ENCODE measurements around the gene GREM1.

GREM1 gene

DNA sequence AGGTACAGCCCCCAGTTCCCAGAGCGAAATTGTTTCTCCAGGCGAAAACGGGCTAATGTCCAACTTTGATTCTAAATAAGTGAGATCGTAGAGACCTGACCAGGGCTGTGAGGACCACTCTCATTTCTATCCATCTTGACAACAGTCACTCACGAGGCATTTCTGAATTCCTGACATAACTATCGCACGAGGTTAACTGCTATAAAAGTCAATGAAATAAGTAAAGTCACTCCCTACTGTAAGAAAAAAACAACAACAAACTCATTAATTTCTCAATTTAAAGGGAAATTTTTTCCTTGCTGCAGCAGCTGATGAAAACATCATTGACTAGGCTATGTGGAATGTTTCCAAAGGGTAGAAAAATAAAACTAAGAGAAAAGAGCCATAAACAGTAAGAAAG is 69.1 kb downstream of the GREM1 start:
- no peak for TF ChIP-seq TAF1 (IDR thresholded peaks at IDR 0.05; ENCODE audit: borderline replicate concordance, insufficient read depth, low read length)
- no peak for TF ChIP-seq SIN3A (IDR thresholded peaks at IDR 0.05; ENCODE audit: borderline replicate concordance, insufficient read depth, low read length)

DNA sequence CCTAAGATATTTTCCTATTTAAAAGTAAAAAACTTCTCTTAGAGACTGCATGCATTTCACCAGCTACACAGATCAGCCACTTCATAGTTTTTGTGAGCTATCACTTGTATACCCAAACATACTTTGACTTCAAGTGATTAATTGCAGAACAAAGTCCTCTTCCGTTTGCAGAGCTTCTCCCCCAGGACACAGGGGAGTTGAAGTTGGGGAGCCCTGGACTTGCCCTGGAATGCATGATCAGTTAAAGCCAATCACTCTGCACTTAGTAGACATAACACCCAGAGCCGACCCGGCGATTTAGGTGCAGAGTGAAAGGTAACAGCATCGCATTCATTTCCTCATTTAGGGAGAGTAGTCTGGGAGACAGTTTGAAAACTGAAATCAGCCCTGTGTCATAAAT is 70.1 kb downstream of the GREM1 start:
- TF ChIP-seq, protein P1, sequence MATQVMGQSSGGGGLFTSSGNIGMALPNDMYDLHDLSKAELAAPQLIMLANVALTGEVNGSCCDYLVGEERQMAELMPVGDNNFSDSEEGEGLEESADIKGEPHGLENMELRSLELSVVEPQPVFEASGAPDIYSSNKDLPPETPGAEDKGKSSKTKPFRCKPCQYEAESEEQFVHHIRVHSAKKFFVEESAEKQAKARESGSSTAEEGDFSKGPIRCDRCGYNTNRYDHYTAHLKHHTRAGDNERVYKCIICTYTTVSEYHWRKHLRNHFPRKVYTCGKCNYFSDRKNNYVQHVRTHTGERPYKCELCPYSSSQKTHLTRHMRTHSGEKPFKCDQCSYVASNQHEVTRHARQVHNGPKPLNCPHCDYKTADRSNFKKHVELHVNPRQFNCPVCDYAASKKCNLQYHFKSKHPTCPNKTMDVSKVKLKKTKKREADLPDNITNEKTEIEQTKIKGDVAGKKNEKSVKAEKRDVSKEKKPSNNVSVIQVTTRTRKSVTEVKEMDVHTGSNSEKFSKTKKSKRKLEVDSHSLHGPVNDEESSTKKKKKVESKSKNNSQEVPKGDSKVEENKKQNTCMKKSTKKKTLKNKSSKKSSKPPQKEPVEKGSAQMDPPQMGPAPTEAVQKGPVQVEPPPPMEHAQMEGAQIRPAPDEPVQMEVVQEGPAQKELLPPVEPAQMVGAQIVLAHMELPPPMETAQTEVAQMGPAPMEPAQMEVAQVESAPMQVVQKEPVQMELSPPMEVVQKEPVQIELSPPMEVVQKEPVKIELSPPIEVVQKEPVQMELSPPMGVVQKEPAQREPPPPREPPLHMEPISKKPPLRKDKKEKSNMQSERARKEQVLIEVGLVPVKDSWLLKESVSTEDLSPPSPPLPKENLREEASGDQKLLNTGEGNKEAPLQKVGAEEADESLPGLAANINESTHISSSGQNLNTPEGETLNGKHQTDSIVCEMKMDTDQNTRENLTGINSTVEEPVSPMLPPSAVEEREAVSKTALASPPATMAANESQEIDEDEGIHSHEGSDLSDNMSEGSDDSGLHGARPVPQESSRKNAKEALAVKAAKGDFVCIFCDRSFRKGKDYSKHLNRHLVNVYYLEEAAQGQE (IDR thresholded peaks at IDR 0.05; ENCODE audit: insufficient read depth in 1 of 2, low read depth in 2 of 2, low read length in 2 of 2) = no peak
- no peak for TF ChIP-seq FOXP2 (optimal IDR thresholded peaks at IDR 0.05; ENCODE audit: borderline replicate concordance, extremely low read depth, extremely low read length, insufficient read depth)
- TF ChIP-seq SIN3A (IDR thresholded peaks at IDR 0.05; ENCODE audit: borderline replicate concordance, insufficient read depth, low read length) = no peak
- TF ChIP-seq TAF1 (IDR thresholded peaks at IDR 0.05; ENCODE audit: borderline replicate concordance, insufficient read depth, low read length) = no peak
- TF ChIP-seq POLR2AphosphoS5 (IDR thresholded peaks at IDR 0.05; ENCODE audit: low read depth, low read length) = no peak

DNA sequence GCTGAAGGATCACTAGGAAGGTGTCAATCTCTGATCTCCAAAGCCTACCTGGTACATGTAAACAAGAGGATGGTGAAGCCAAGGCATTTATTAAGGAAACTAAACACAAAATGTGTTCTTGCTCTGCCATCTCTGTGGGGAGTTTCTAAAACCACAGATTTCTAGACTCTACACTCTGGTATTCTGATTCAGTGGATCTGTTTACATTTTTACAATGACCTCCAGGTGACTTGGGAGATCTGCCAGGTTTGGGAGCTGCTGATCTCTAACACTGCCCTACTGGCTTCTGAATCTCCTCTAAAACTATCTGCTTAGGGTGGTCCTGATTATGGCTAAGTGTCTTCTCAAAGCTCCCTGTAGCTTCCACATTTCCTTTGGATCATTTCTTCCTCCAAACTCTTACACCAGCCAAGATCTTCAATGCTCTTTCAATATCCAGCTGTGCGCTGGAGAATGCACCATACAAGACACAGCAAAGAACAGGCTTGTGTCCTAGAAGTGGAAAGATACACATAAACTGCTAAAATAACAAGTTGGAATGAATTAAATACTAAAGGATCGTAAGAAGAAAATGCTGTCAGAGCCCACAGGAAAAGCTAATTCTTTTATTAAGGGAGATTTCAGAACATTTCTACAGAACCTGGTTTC is 72.7 kb downstream of the GREM1 start:
- no peak for TF ChIP-seq POLR2AphosphoS5 (IDR thresholded peaks at IDR 0.05; ENCODE audit: low read depth, low read length)
- TF ChIP-seq, protein P1 (IDR thresholded peaks at IDR 0.05; ENCODE audit: insufficient read depth in 1 of 2, low read depth in 2 of 2, low read length in 2 of 2) = no peak
- TF ChIP-seq FOXP2 (optimal IDR thresholded peaks at IDR 0.05; ENCODE audit: borderline replicate concordance, extremely low read depth, extremely low read length, insufficient read depth) = no peak
- TF ChIP-seq SIN3A (IDR thresholded peaks at IDR 0.05; ENCODE audit: borderline replicate concordance, insufficient read depth, low read length) = no peak
- TF ChIP-seq TAF1 (IDR thresholded peaks at IDR 0.05; ENCODE audit: borderline replicate concordance, insufficient read depth, low read length) = no peak

DNA sequence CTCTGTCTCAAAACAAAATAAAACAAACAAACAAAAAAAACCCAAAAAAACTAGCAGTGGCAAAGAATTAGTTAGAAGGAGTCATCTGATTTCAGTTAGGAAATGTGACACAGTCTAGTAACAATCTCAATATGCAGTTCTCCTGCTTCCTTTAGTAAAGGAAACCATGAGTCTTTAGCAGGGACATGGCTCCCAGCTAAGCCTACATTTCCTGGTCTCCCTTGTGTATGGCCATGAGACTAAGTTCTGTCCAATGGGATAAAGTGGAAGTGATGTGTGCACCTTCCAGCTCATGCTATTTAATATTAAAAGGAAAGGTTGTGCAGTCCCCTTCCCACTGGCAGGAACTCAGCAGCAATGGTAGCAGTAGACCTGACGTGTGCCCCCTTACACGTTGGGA is 74.6 kb downstream of the GREM1 start:
- TF ChIP-seq POLR2AphosphoS5 (IDR thresholded peaks at IDR 0.05; ENCODE audit: low read depth, low read length) = no peak
- no peak for TF ChIP-seq TAF1 (IDR thresholded peaks at IDR 0.05; ENCODE audit: borderline replicate concordance, insufficient read depth, low read length)
- TF ChIP-seq, protein P1 (IDR thresholded peaks at IDR 0.05; ENCODE audit: insufficient read depth in 1 of 2, low read depth in 2 of 2, low read length in 2 of 2) = no peak
- TF ChIP-seq FOXP2 (optimal IDR thresholded peaks at IDR 0.05; ENCODE audit: borderline replicate concordance, extremely low read depth, extremely low read length, insufficient read depth) = no peak
- no peak for TF ChIP-seq SIN3A (IDR thresholded peaks at IDR 0.05; ENCODE audit: borderline replicate concordance, insufficient read depth, low read length)
